Endothelial cell of umbilical vein (primary cell): ENCODE results near the gene CPNE7. TPM values are rescaled to one million over a fixed set of nuclear protein-coding genes. Genes with fewer than 3 reads are reported as not detected.

Source experiments
- BruUV-seq: library from RNA; stranded (reverse); fragments of 400-500 nt; replicated peaks from 2 replicates; lab custom pipeline; 2021; lab: Mats Ljungman, UMichigan
- CTCF ChIA-PET: fragments of 300-600, 350-600 bp; sonication (Branson Sonifier 250); formaldehyde crosslinking; loops from one replicate; lab custom pipeline; 2021; ENCODE audit warnings: antibody characterized with exemption, inconsistent platforms; lab: Charles Lee
- POLR2A ChIA-PET: fragments of 300-600, 350-600 bp; sonication (Branson Sonifier 250); formaldehyde crosslinking; loops from one replicate; lab custom pipeline; 2021; ENCODE audit warnings: antibody characterized with exemption, inconsistent platforms; lab: Charles Lee
- DNase-seq: peaks from one replicate; pipeline ENCODE4 v3.0.0-alpha.2; 2011; ENCODE audit warnings: low read depth, low spot score
- FAIRE-seq: peaks from 2 replicates; lab custom pipeline; 2011; peaks lifted over from hg19 to GRCh38; lab: Jason Lieb, UNC
- H2AFZ ChIP-seq: 2 replicates; pipeline ENCODE4 v1.6.0; 2012; ENCODE audit warnings: low read depth, low read length, control low read depth, inconsistent platforms
- H3K27ac ChIP-seq: 2 replicates; pipeline ENCODE4 v1.5.1; 2011; ENCODE audit warnings: low read depth, mild to moderate bottlenecking, control low read depth, low read length, moderate library complexity; ENCODE audit not compliant: insufficient read depth
- H3K27me3 ChIP-seq, 2 experiments: 2 replicates each; pipeline versions ENCODE4 v1.6.0 to v1.6.1; 2011; ENCODE audit warnings: low read length in 2 of 2, mixed read lengths in 1 of 2; ENCODE audit not compliant: control insufficient read depth in 2 of 2, insufficient read depth in 2 of 2
- H3K36me3 ChIP-seq, 2 experiments: 2 replicates in 1 of 2; 3 replicates in 1 of 2; pipeline ENCODE4 v1.5.1; 2011; ENCODE audit warnings: low read length in 2 of 2, mild to moderate bottlenecking in 1 of 2, moderate library complexity in 1 of 2; ENCODE audit not compliant: control insufficient read depth in 2 of 2, insufficient read depth in 2 of 2; ENCODE audit errors: extremely low read depth in 1 of 2
- H3K4me1 ChIP-seq: 3 replicates; pipeline ENCODE4 v1.5.1; 2011; ENCODE audit warnings: mild to moderate bottlenecking, low read length; ENCODE audit not compliant: control insufficient read depth, insufficient read depth; ENCODE audit errors: extremely low read depth
- H3K4me2 ChIP-seq: 2 replicates; pipeline ENCODE4 v1.6.1; 2011; ENCODE audit warnings: low read length, control low read depth, mixed read lengths; ENCODE audit not compliant: insufficient read depth
- H3K4me3 ChIP-seq, 3 experiments: fragments of 200-600 bp in 1 of 3; sonication (generic), shearing (Covaris generic) in 1 of 3; replicated peaks in 1 of 3; 2 replicates each; pipeline ENCODE4 v1.5.1; 2011 to 2016; ENCODE audit warnings: control low read depth in 3 of 3, low read length in 3 of 3, mild to moderate bottlenecking in 2 of 3, inconsistent platforms in 1 of 3, low read depth in 1 of 3, moderate library complexity in 1 of 3; ENCODE audit not compliant: insufficient read depth in 1 of 3
- H3K79me2 ChIP-seq: 2 replicates; pipeline ENCODE4 v1.6.0; 2012; ENCODE audit warnings: low read length, inconsistent platforms; ENCODE audit not compliant: control insufficient read depth, insufficient read depth
- H3K9ac ChIP-seq: replicated peaks from 2 replicates; pipeline ENCODE3; 2011; ENCODE audit warnings: low read length, control low read depth; ENCODE audit not compliant: insufficient read depth; ENCODE audit errors: extremely low read depth
- H3K9me1 ChIP-seq: replicated peaks from 3 replicates; pipeline ENCODE4 v1.6.0; 2011; ENCODE audit warnings: mild to moderate bottlenecking, low read length; ENCODE audit not compliant: control insufficient read depth, insufficient read depth; ENCODE audit errors: extremely low read depth
- H3K9me3 ChIP-seq: replicated peaks from 2 replicates; pipeline ENCODE4 v1.5.1; 2012; ENCODE audit warnings: low read length, inconsistent platforms; ENCODE audit not compliant: control insufficient read depth, insufficient read depth
- H4K20me1 ChIP-seq: replicated peaks from 2 replicates; pipeline ENCODE3; 2011; ENCODE audit warnings: mild to moderate bottlenecking, low read length; ENCODE audit not compliant: control insufficient read depth, insufficient read depth; ENCODE audit errors: extremely low read depth
- CTCF ChIP-seq, 2 donors: IDR thresholded peaks; 1 replicate in 1 of 2; 2 replicates in 1 of 2; pipeline ENCODE4 v1.5.1; 2011; ENCODE audit warnings: low read length in 2 of 2, mild to moderate bottlenecking in 2 of 2, moderate library complexity in 2 of 2, control low read depth in 1 of 2, inconsistent platforms in 1 of 2, low read depth in 1 of 2; ENCODE audit not compliant: insufficient read depth in 1 of 2; ENCODE audit errors: extremely low read depth in 1 of 2
- EZH2 ChIP-seq: IDR thresholded peaks from 2 replicates; pipeline ENCODE4 v1.6.1; 2012; ENCODE audit warnings: borderline replicate concordance, low read depth, mild to moderate bottlenecking, moderate library complexity, low read length, inconsistent platforms; ENCODE audit not compliant: severe bottlenecking
- FOS ChIP-seq: IDR thresholded peaks from 2 replicates; pipeline ENCODE4 v1.6.1; 2011; ENCODE audit warnings: mild to moderate bottlenecking, low read length, moderate library complexity, borderline replicate concordance; ENCODE audit not compliant: insufficient read depth
- GATA2 ChIP-seq: IDR thresholded peaks from 2 replicates; pipeline ENCODE4 v1.7.0; 2011; ENCODE audit warnings: low read depth, mild to moderate bottlenecking, moderate library complexity, mixed read lengths, low read length; ENCODE audit not compliant: insufficient read length, insufficient read depth
- JUN ChIP-seq: IDR thresholded peaks from 2 replicates; pipeline ENCODE4 v1.6.1; 2011; ENCODE audit warnings: borderline replicate concordance, low read depth; ENCODE audit not compliant: insufficient read length, insufficient read depth
- MYC ChIP-seq: IDR thresholded peaks from one replicate; pipeline ENCODE4 v1.6.1; 2011; ENCODE audit warnings: mild to moderate bottlenecking, low read depth, low read length
- POLR2A ChIP-seq: IDR thresholded peaks from 2 replicates; pipeline ENCODE4 v1.6.1; 2012; ENCODE audit warnings: low read depth, mild to moderate bottlenecking, control low read depth, low read length
- POLR2AphosphoS5 ChIP-seq: IDR thresholded peaks from 2 replicates; pipeline ENCODE4 v1.6.1; 2012; ENCODE audit warnings: low read depth, mild to moderate bottlenecking, control low read depth, low read length, moderate library complexity; ENCODE audit not compliant: insufficient read depth
- dilution Hi-C: fragments of 300-500 bp; cut with MboI; formaldehyde crosslinking; loops from one replicate; pipeline ENCODE4 v1.15.0; 2019; ENCODE audit warnings: low sequenced_read_pairs; ENCODE audit not compliant: extremely low pct_ligation_motif_present
- intact Hi-C: fragments of 100-400 bp; cut with micrococcal nuclease; formaldehyde crosslinking; loops from one replicate; pipeline ENCODE4 v1.10.0; 2022
- polyA plus RNA-seq, 4 experiments: library from polyadenylated mRNA; depleted of rRNA in 3 of 4; stranded (reverse) in 3 of 4; unstranded in 1 of 4; fragments of >200 nt; gene quantifications; 2 replicates each; pipeline versions ENCODE4 v1.2.1 to v1.2.3, GENCODE V29; 2011 to 2012; ENCODE audit warnings: missing spikeins in 1 of 4
- total RNA-seq: library from RNA; stranded (reverse); gene quantifications from 2 replicates; pipeline ENCODE4 v1.2.3, GENCODE V29; 2021
- TF ChIP-seq, protein P1 (sequence below): IDR thresholded peaks from 2 replicates; pipeline ENCODE4 v1.6.1; 2011; ENCODE audit not compliant: insufficient read depth, insufficient read length

CPNE7 gene
- total and polyA plus RNA-seq, 2 donors (not counting 3 experiments of a cell fraction or from before 2014, with no cell fraction given) = 2.0 to 5.9 TPM

DNA sequence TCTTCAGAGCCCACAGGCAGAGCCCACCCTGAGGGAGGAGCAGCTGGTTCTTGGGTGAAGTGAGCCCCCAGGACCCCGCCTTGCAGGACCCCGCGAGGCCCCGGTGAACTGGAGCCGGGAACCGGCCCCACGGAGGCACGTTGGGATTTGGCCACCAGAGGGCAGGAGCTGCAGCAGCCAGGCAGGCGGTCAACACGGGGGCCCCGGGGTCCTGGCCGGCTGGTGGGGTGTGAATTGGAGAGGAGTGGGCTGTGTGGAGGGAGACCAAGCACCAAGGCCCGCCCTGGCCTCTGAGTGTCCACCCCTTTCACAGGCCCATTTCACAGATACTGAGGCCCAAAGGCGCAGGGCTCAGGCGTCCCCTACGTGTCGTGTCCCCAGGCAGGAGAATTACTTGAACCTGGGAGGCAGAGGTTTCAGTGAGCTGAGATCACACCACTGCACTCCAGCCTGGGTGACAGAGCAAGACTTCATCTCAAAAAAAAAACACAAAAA lies 40.1 kb downstream of the CPNE7 start:
- H3K4me1 ChIP-seq = peaks cover 2% of the 10 kb centered on the region
- intact Hi-C loops = loop anchor here (1.0 kb wide), 1 partner anchor 26 kb away; no protein-coding TSS in a partner anchor
- peak; percentile 58 for FAIRE-seq
- BruUV-seq = no TSS peak
- no peaks in the 10 kb centered on the region for H3K9me3 ChIP-seq
- no peak overlapping the region for H2AFZ ChIP-seq
- H3K9ac ChIP-seq = no peak overlapping the region
- ChIA-PET POLR2A (no interaction called here), CTCF (interaction anchor here (0.9 to 4.1 kb wide), 20 partner anchors 8 to 246 kb away, joined by 3 to 48 read pairs (median 8); partner anchors contain the start of gene CPNE7)
- no peaks in the 10 kb centered on the region for H3K9me1 ChIP-seq
- H3K79me2 ChIP-seq = no peaks in the 10 kb centered on the region
- H3K27me3 ChIP-seq = no peaks in the 10 kb centered on the region
- H3K4me3 ChIP-seq = no peak overlapping the region
- H3K27ac ChIP-seq = no peak overlapping the region
- H4K20me1 ChIP-seq = no peaks in the 10 kb centered on the region
- dilution Hi-C loops = no loop called here
- no peaks in the 10 kb centered on the region for H3K36me3 ChIP-seq
- no peak overlapping the region for H3K4me2 ChIP-seq
- DNase-seq = no peak
- TF ChIP-seq POLR2A = no peak
- TF ChIP-seq GATA2 = no peak
- no peak for TF ChIP-seq POLR2AphosphoS5
- TF ChIP-seq CTCF (IDR thresholded peaks at IDR 0.05; ENCODE audit: extremely low read depth in 1 of 2, insufficient read depth in 1 of 2, low read depth in 1 of 2, low read length in 2 of 2) = peak; percentile 80 to 85

GRCh38 chr16:89616623-89617022 lies 41.1 kb downstream of the CPNE7 start:
- Histone ChIP-seq H3K4me1 (peaks cover 2% of the 10 kb centered on the region), H3K27me3 (no peaks in the 10 kb centered on the region), H3K9me3 (no peaks in the 10 kb centered on the region), H3K79me2 (no peaks in the 10 kb centered on the region), H3K9me1 (no peaks in the 10 kb centered on the region), H3K27ac (no peak overlapping the region), H4K20me1 (no peaks in the 10 kb centered on the region), H3K9ac (no peak overlapping the region), H3K36me3 (no peaks in the 10 kb centered on the region), H3K4me3 (no peak overlapping the region), H3K4me2 (no peak overlapping the region), H2AFZ (no peak overlapping the region)
- TF ChIP-seq CTCF (IDR thresholded peaks at IDR 0.05; ENCODE audit: extremely low read depth in 1 of 2, insufficient read depth in 1 of 2, low read depth in 1 of 2, low read length in 2 of 2) = no peak
- no peak for TF ChIP-seq GATA2
- TF ChIP-seq JUN = no peak
- no peak for TF ChIP-seq POLR2AphosphoS5
- no peak for TF ChIP-seq FOS
- TF ChIP-seq POLR2A = no peak
- TF ChIP-seq EZH2 = no peak
- TF ChIP-seq, protein P1, sequence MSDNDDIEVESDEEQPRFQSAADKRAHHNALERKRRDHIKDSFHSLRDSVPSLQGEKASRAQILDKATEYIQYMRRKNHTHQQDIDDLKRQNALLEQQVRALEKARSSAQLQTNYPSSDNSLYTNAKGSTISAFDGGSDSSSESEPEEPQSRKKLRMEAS = no peak
- no peak for TF ChIP-seq MYC
- intact Hi-C loops (no loop called here), dilution Hi-C loops (no loop called here)
- FAIRE-seq (no peak), DNase-seq (no peak)
- POLR2A ChIA-PET = no interaction called here
- BruUV-seq = no TSS peak
- CTCF ChIA-PET = interaction anchor here (1.2 to 1.5 kb wide), 2 partner anchors 12 to 25 kb away, joined by 3 to 4 read pairs; no protein-coding TSS in a partner anchor
